Measurements from ENCODE around the gene CORO7.
"Not testable (repeated sequence)": the region's sequence is repeated elsewhere in the genome, so short reads cannot be mapped to it uniquely, and the experiment has no call there.

DNA sequence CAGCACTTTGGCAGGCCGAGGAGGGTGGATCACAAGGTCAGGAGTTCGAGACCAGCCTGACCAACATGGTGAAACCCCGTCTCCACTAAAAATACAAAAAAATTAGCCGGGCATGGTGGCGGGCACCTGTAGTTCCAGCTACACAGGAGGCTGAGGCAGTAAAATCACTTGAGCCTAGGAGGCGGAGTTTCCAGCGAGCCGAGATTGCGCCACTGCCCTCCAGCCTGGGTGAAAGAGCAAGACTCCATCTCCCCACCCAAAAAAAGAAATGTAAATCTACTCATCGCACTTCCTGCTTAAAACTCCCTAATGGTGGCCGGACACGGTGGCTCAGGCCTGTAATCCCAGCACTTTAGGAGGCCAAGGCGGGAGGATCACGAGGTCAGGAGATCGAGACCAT is 22.5 kb downstream of the CORO7 start:
- not testable (repeated sequence) for TF ChIP-seq POLR2A, POLR2AphosphoS5, TAF1 (IDR thresholded peaks at IDR 0.05; ENCODE audit: low read depth, low read length)
